GM12878 (cell line): ENCODE measurements around the gene FAM131B. TPM values are rescaled to one million over a fixed set of nuclear protein-coding genes. Genes with fewer than 3 reads are reported as not detected.

Experiments used
- BCLAF1 ChIP-seq: fragments of 450-650 bp; IDR thresholded peaks from 2 replicates; pipeline ENCODE4 v1.6.1; 2017; ENCODE audit warnings: antibody characterized with exemption, mild to moderate bottlenecking, moderate library complexity
- CTCF ChIP-seq, 3 experiments: IDR thresholded peaks in 2 of 3; conservative IDR thresholded peaks in 1 of 3; 2 replicates each; pipeline ENCODE4 v1.5.1; 2011; ENCODE audit warnings: low read depth in 3 of 3, low read length in 3 of 3, mild to moderate bottlenecking in 3 of 3, control low read depth in 2 of 3, moderate library complexity in 2 of 3, inconsistent platforms in 1 of 3, mixed read lengths in 1 of 3; ENCODE audit not compliant: control insufficient read depth in 2 of 3, insufficient read depth in 1 of 3; ENCODE audit errors: extremely low read depth in 1 of 3
- HDAC6 ChIP-seq: fragments of 200-600 bp; sonication (generic); IDR thresholded peaks from one replicate; pipeline ENCODE4 v1.8.0; 2017; ENCODE audit warnings: antibody characterized with exemption; ENCODE audit not compliant: unreplicated experiment
- IKZF1 ChIP-seq: fragments of 450-650 bp; conservative IDR thresholded peaks from 2 replicates; pipeline ENCODE4 v1.6.1; 2017; ENCODE audit warnings: antibody characterized with exemption, mild to moderate bottlenecking
- IKZF2 ChIP-seq, 2 experiments: fragments of 450-650 bp; IDR thresholded peaks; 2 replicates each; pipeline ENCODE4 v1.6.1; 2017; ENCODE audit warnings: mild to moderate bottlenecking in 2 of 2, moderate library complexity in 2 of 2
- LARP7 ChIP-seq: fragments of 450-650 bp; IDR thresholded peaks from 2 replicates; pipeline ENCODE4 v1.6.1; 2017; ENCODE audit warnings: mild to moderate bottlenecking
- NFXL1 ChIP-seq: fragments of 450-650 bp; IDR thresholded peaks from 2 replicates; pipeline ENCODE4 v1.6.1; 2017; ENCODE audit warnings: antibody characterized with exemption, mild to moderate bottlenecking, borderline replicate concordance
- NKRF ChIP-seq: fragments of 450-650 bp; conservative IDR thresholded peaks from 2 replicates; pipeline ENCODE4 v1.6.1; 2017; ENCODE audit warnings: mild to moderate bottlenecking, moderate library complexity
- RAD21 ChIP-seq: IDR thresholded peaks from 2 replicates; pipeline ENCODE4 v1.6.1; 2011; ENCODE audit warnings: mild to moderate bottlenecking, low read depth, low read length, moderate library complexity; ENCODE audit not compliant: insufficient read depth
- SKIL ChIP-seq: fragments of 450-650 bp; IDR thresholded peaks from 2 replicates; pipeline ENCODE4 v1.6.1; 2017; ENCODE audit warnings: mild to moderate bottlenecking, low read depth, inconsistent platforms; ENCODE audit not compliant: poor library complexity, severe bottlenecking
- SPI1 ChIP-seq: IDR thresholded peaks from 2 replicates; pipeline ENCODE4 v1.6.1; 2011; ENCODE audit warnings: low read depth, mild to moderate bottlenecking, low read length, moderate library complexity, borderline replicate concordance; ENCODE audit not compliant: insufficient read depth
- STAT1 ChIP-seq: fragments of 450-650 bp; conservative IDR thresholded peaks from 2 replicates; pipeline ENCODE4 v1.6.1; 2014; ENCODE audit warnings: antibody characterized with exemption, mild to moderate bottlenecking
- SUPT20H ChIP-seq: IDR thresholded peaks from 2 replicates; pipeline ENCODE4 v1.6.1; 2011; ENCODE audit warnings: low read depth, mild to moderate bottlenecking, low read length, moderate library complexity, borderline replicate concordance; ENCODE audit not compliant: control insufficient read depth
- ZBTB4 ChIP-seq: fragments of 450-650 bp; formaldehyde crosslinking; IDR thresholded peaks from 2 replicates; pipeline ENCODE4 v1.4.0; 2022; ENCODE audit warnings: mild to moderate bottlenecking, moderate library complexity
- ZNF384 ChIP-seq: IDR thresholded peaks from 2 replicates; pipeline ENCODE4 v1.6.1; 2012; ENCODE audit warnings: low read depth, mild to moderate bottlenecking, low read length, improper control_type of control experiment, borderline replicate concordance
- polyA plus RNA-seq, 11 experiments: library from polyadenylated mRNA; depleted of rRNA in 4 of 11; unstranded in 6 of 11; stranded (reverse) in 5 of 11; fragments of >200 nt; fragmentation: Nextera tagmentation in 4 of 11; fragmentation: Illumina TruSeq in 1 of 11; extraction: Ambion mirVana in 4 of 11; extraction: Trizol in 1 of 11; gene quantifications; 1 replicate in 1 of 11; 2 replicates in 10 of 11; pipeline versions ENCODE4 v1.2.1 to v1.2.3, GENCODE V29; 2011 to 2016; ENCODE audit warnings: inconsistent platforms in 2 of 11, missing spikeins in 2 of 11, low read depth in 1 of 11
- total RNA-seq, 4 experiments: library from RNA; depleted of rRNA in 3 of 4; stranded (reverse); fragments of >200 nt in 3 of 4; fragmentation: Illumina TruSeq in 1 of 4; extraction: Trizol in 1 of 4; gene quantifications; 2 replicates each; pipeline versions ENCODE4 v1.2.1 to v1.2.3, GENCODE V29; 2013 to 2021

The FAM131B gene
- total and polyA plus RNA-seq, 10 of the 15 experiments (the other 5 are each of a cell fraction or from before 2014, with no cell fraction given) = 0.03 to 0.05 TPM; not detected in 8

- TF ChIP-seq HDAC6 = no peak
- TF ChIP-seq SPI1 = peak; percentile 77; the same call in 1 of the 2 replicates
- no peak for TF ChIP-seq RAD21
- TF ChIP-seq IKZF2 (IDR thresholded peaks at IDR 0.05) = peak; percentile 46 to 57; a peak in 3 of 4 replicates
- TF ChIP-seq BCLAF1 = no peak
- no peak for TF ChIP-seq NKRF
- TF ChIP-seq SKIL = no peak
- no peak for TF ChIP-seq LARP7
- TF ChIP-seq ZBTB4 = no peak
- no peak for TF ChIP-seq STAT1
- peak; percentile 46; the same call in 1 of the 2 replicates for TF ChIP-seq IKZF1
- no peak for TF ChIP-seq SUPT20H
- no peak for TF ChIP-seq NFXL1
- no peak for TF ChIP-seq ZNF384
- TF ChIP-seq CTCF (IDR thresholded peaks at IDR 0.05 in 2 of 3, conservative IDR thresholded peaks at IDR 0.05 in 1 of 3; ENCODE audit: control insufficient read depth in 2 of 3, extremely low read depth in 1 of 3, insufficient read depth in 1 of 3, low read depth in 3 of 3, low read length in 3 of 3) = no peak
These were observed 23.6 kb upstream of the FAM131B start (continued) for GRCh38 chr7:143385891-143386781.
